ENCODE results near the gene SYT2.

The SYT2 gene

DNA sequence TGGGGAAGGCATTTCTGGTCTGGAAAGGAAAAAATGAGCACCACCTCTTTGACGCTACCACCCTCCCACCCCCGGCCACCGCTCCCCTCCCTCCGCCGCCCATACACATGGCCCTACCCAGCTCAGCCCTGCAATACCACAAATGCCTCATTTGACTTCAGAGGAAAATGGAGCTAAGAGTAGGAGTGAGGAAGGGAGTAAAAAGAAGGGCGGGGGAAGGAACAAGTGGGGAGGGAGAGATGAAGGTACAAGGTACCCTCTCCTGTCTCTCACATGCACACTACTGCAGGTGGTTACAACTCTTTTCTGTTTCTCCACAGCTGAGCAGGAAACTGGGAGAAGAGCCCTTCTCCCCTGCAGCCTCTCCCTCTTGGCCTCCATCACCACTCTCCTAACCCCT lies 7.1 kb downstream of the SYT2 start:
- no peak for DNase-seq

DNA sequence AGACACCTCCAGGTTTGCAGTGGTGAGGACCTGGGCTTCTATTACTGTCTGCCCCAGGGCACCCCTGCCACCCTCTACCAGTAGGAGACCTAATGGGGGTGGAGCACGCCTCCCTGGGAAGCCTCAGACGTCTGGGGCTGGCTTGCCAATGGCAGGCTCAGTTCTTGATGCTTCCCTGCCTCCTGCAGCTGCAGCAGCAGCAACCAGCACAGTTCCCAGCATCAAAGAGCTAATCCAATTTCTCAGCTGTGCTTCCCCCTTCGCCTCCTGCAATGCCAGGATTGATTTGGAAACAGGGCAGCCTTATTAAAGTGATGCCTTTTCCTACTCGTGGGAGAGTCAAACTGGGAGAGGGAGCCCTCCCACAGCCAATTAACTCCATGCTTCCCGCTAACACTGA lies 8.2 kb downstream of the SYT2 start:
- DNase-seq = no peak

DNA sequence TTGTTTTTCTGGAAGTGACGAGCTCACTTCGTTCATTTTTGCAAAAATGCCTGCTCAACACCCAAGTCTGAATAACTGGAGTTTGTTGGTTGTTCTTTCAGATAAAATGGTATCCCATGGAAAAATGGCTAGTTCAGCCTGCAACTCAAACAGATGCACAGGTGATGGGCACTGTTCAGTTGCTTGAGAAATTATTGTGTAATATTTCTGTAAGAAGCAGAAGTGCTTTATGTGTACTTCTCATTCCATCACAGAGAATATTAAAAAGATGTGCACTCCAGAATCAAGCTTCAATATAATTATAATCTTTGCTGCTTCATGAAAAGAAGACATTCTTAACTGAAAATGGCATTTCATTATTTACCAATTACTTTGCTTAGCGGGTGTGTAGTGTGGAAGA lies 9.1 kb downstream of the SYT2 start:
- DNase-seq = no peak

DNA sequence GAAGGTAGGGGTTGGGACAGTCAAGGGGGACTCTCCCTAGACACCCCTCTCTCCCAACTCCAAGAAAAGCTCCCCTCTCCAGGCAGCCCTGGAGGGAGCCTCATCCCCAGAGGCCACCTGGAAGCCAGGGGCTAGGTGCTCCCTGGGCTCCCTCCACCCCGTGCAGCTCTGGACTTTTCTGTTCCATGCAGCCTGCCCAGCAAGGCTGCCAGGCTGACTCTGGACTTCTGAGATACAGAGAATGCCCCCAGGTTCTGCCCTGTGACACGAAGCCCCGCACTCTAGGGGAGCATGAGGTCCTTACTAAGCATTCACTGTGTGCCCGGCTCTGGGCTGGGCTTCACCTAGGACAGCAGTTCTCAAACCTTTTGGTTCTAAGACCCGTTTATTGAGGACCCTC lies 10.2 kb downstream of the SYT2 start:
- DNase-seq = no peak

DNA sequence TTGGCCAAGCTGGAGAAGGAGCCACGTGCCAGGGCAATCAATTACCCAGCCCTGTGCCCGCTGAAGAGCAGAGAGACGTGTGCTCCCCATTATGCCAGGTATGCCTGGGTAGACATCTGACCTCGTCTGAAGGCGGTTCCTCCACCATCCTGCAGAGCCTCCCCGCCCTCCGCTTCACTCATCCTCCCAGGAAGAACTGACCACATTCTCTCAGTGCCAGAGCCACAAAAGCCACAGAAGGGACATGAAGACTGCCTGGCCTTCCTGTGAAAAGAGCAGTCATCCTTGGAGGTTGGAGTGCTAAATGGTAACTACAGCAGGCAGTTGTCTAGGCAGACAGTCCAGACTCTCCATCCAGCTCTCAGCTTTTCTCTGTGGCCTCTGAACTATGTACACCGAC lies 12.0 kb downstream of the SYT2 start:
- peak; percentile 46 for DNase-seq

DNA sequence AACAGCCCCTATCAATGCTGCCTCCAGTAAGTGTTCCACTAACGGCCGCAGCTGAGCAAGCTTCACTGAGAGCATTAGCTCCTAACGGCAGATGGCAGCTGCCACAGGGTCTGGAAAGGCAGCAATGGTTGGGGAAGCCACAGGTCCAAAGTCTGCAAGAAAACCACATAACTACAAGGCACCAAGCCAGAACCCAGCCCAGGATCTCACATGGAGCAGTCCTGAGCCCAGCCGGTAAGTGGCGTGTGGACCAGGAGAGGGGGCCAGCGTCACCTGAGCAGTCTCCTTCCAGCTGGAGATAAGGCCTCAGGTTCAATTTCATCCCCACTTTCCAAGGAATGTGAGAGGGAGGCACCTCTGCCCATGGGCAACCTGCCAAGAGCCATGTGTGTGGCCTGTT lies 13.2 kb downstream of the SYT2 start:
- no peak for DNase-seq

DNA sequence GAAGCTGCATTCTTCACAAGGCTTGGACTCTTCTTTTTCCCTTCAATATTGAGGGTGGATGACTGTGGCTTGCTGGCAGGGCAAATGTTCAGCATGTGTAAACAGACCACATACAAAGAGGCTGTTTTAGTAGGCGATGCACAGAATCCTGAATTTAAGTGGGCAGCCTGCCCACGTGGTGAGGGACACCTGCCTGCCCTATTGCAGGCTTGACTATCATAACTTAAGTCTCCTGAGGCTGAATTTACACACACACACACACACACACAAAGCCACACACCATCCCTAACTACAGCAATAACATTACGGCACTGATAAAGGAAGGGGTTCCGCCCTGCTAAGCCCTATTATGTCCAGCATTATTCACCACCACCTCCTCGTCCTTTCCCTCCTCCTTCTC lies 15.9 kb downstream of the SYT2 start:
- DNase-seq = no peak

DNA sequence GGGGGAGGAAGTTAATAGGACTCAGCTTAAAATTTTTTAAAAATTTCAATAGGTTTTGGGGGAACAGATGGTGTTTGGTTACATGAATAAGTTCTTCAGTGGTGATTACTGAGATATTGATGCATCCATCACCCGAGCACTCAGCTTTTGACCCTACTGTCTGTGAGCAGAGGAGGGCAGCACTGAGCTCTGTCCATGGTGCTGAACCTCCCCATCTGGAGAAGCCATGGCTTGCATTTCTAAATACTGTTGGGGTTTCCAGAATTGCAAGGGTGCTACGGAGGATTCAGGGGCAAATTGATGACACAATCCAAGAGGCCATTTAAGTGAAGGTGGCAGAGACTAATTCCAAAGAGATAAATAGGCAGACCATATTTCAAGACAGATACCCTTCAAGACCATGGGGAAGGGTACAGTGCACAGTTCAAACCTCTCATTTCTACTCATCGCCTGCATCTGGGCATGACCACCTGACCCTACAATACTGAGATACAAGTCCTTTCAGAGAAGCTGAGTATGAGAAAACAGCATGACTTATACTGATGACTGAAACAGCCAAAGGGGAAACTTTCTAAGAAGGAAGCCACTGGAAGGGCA lies 17.2 kb downstream of the SYT2 start:
- DNase-seq = peak; percentile 73

DNA sequence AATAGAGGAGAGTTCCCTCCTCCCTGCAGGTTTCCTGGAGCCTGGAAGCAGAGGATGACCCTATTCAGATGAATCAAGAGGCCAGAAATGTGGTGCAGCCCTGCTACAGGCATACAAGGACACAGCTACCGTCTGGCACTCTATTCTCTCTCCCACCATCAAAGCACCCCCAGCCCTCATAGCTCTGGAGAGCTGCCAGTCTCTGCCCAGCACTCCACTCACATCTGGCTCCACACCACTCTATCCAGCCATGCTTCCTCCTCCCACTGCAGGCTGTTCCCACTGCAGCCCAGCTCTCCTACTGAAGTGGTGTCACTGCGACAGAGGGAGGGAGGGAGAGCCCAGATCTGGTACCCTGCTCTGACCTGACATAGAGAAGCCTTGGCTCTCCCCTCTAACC lies 18.4 kb downstream of the SYT2 start:
- DNase-seq = no peak

DNA sequence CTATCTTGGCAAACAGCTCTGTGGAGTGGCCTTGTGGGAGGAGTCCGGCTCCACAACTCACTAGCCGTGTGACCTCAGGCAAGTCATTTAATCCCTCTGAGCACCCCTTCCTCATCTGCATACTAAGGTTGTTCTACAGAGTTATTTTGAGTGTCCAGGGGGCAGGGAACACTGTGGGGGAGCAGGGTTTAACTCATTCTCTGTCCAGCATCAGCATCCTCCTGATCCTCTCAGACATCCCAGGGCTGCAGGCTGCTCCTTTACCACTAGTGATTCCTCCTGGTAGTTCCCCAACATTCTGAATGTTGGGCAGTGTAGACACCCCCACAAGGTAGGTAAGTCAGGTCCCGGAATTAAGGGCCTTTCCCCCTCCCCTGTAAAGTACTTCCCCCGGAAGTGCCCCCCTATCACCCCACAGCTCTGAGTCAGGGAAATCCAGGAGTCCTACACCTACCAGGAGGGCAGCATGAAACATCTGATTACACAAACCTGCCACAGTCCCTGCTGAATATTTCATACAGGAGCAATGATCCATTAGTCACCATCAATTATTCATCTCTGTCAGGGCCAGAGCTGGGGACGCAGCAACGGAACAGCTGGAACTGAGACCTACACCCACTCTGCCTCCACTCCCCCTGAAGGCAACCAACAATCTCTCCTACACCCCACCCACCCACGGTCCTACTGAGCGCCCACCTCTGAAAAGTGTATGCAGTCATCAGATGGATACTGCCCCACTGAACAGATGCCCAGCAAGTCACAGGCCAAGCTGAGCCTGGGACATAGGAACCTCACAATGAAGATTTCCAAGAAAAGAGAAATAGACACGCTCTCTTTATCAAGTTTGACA lies 20.5 kb downstream of the SYT2 start:
- no peak for DNase-seq

DNA sequence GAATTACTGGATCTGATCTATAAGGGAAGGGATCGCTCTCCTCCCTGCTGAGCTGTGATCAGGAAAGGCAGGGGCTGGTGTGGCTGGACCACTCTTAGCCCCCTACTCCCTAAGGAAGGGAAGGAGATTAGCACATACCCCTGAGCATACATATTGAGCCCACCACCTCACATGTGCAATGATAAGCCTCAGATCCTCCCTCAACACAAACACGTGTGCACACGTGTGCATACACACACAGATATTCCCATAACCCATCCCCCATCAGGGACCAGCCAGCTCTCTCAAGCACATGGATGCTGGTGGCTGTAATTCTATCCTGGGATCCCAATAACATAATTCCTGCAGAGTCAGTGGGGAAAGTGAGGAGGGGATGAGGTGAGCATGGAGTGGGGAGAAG lies 21.2 kb downstream of the SYT2 start:
- no peak for DNase-seq

DNA sequence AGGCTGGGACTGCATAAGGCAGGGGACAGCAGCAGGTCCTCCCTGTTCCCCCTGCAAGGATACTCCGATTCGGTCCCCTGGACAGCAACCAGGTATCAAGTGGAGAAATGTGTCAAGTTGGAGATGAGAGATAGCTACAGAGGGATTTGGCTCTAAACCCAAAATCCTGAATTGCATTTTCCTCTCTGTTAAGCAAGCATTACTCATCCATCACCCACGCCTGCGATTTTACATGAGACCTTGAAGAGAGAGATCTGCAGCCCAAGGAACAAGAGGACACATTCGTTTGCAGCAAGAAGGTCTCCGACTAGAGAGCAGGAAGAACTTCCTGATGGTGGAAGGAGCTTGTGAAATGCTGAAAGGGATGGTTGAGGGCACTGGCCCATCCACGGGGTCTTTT lies 21.9 kb downstream of the SYT2 start:
- DNase-seq = no peak

DNA sequence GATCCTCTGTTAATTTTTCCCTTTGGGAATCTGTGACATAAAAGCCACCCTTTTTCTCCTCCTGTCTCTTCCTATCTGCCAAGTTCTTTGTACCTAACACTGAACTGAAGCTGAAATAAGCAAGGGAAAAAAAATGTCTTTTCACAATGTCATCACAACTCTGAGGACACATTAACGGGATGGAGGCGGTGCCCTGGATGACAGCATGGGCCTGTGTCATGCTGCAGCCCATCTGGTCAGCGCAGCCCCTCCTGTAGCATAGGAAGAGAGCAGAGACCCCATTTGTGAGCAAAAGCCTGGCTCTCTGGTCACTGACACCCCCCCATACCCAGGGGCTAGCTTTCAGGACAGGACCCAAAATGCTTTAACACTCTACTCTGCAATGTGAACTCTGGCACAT lies 22.5 kb downstream of the SYT2 start:
- DNase-seq = no peak

DNA sequence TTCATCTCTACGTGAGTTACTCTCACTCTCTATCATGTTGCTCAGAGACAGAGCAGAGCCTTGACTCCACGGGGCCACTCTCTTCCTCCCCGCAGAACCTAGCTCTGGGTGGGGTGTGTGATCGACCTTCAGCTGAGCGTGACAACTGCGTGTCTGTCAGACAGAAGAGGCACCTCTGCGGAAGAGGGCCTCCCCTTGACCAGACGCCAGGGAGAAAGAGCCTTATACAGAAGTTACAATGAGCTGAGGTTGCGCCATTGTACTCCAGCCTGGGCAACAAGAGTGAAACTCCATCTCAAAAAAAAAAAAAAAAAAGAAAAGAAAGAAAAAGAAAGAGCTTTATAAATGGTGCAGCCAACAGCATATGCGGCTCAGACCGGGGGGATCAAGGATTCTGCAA lies 22.9 kb downstream of the SYT2 start:
- no peak for DNase-seq

DNA sequence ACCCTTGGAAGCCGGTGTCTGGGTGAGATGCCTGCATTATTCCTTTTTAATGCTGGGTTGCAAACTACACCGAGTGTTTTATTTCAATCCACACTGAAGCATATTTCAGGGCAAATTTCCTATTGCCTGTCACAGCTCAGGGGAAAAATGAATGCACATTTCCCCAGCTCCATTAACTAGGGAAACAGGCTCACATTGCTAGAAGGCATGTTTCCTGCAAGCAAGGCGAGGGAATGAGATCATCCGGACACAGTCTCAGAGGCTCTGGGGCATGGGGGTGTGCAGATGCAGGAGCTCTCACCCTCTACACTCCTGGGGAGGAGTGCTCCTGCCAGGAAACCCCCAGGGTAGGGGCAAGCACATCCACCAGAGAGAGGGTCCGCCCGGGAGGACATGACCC lies 24.6 kb downstream of the SYT2 start:
- no peak for DNase-seq

DNA sequence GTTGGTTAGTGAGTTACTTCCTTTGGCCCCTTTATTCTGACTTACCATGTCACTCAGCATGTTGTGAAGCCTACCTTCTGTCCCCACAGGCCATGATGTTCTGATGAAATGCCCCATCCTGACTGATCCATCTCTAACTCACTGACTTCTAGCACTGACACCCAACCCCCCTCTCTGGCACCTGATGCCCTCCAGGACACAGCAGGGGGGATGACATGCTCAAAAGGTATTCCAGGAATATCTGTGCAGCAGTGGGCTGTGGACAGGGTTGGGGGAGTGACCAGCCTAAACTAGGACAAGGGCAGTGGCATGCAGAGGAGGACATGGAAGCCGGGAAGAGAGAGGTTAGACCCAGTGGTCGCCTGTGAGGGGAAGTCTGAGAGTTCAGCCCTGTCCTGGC lies 25.5 kb downstream of the SYT2 start:
- no peak for DNase-seq

DNA sequence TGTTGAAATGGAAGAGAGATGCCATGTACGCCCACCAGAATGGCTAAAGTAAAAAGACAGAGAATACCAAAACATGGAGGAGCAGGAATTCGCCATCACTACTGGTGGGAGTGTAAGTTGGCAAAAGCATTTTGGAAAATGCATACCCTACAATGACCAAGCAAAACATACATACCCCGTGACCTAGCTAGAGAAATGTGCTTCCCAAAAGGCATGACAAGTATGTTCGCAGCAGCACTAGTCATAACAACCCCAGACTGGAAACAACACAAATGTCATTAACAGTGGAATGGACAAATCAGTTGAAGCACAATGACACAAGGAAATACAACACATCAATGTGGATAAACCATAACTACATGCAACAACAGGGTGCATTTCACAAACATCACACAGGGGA lies 27.2 kb downstream of the SYT2 start:
- no peak for DNase-seq

DNA sequence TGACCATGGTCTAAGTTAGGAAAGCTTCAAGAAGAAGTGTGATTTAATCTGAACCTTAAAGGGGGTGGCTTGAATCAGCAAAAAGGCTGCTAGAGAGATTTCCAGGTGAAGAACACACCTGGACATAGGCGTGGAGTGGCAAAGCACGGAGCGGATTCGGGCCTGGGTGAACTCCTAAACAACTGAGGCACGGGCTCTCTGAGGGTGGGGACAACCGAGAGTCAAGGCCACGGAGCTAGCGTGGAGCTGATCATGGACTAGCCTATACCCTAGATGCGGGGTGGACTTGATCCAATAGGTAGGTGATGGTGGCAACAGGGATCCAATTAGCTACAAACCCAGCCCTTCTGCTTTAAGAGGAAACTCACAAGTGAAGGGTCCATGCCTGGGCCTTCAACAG lies 27.8 kb downstream of the SYT2 start:
- no peak for DNase-seq

DNA sequence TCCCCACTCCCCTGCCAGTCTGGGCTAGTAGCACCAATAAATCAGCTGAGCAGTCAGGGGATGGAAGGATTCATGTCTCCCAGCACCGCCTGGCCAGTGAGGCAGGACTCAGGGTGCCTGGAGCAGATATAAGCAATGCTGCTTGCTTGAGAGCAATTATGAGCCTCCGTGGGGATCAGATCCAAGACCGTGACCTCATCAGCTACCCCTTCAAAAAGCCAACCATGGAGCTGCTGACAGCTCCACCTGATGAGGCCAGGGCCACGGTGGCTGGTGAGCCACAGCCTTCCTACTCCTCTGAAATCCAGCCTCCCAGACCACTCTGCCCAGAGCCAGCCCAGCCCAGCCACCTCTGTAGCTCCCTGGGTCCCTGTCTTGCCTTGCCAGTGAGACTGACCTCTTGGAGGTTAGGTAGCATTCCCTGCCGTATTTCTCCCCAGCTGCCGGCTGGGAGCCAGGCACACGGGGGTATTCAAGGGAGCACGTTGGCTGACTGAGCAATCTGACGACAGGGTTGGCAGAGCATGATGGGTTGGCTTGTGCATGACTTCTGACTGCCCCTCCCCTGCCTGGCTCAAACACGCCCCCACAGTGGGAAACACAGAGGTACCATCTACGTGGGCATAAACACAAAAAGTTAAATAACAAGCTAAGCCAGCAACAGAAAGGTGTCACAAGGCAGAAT lies 28.4 kb downstream of the SYT2 start:
- no peak for DNase-seq

DNA sequence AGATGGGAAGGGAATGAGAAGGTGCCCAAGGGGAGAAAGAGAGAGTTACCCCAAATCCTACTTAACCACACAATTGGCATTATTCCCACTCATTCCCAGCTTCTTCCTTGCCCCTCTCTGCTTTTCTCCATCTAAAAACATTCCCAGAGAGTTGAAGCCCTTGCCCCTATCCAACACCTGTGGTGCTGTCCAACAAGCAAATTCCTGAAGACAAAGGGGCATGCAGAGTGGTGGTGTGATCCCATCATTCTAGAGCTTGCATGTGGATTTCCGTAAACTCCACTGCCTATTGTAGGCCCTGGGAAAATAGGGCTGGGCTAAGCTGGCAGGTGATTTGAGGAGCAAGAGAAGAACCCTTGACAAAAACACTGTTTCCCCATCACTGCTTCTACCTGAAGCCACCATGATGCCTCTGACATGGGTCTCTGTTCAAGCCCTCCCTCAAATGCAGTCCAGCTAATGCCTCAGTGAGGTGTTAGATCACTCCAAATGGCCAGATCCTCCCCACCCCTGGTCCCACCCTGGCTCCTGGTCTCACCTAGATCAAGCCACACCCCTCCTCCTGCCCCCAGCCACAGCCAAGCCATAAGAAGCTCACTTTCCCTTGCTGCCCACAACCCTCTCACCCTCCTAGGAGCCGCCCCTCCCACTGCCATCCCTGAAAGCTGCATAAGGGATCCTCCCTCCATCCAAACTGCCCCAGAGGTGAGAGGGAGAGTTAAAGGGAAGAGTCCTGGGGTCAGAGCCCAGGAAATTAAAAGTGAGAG lies 29.5 kb downstream of the SYT2 start:
- no peak for DNase-seq

DNA sequence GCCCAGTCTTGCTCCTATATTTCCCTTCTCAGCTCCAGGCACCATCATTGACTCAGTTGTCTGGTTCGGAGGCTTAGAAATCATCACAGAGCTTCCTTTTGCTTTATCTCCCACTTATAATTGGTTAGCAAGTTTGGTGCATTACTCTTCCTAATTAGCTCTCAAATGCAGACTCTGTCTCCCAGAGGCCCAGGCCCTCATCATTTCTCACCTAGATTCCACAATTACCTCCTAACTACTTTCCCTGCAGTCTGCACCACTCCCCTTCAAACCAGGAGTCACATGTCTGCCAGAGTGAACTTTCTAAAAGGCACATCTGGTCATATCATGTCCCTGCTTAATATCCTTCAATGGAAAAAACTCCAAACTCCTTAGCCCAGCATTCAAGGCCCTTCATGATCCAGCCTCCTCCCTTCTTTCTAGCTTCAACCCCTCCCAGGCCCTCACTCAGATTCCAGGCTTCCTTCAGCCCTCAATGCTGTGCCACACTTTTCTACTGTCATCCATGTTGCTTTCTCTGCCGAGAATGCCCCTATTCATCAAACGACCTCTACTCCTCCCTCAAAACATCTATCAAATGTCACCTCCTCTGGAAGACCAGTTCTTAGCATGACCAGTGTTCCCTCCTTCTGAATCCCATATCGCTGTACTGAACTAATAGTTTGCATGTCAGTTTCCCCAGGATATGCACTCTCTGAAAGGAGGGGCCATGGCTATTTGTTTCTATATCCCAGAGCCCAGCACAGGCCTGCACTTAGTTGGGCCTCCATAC lies 30.7 kb downstream of the SYT2 start:
- no peak for DNase-seq

DNA sequence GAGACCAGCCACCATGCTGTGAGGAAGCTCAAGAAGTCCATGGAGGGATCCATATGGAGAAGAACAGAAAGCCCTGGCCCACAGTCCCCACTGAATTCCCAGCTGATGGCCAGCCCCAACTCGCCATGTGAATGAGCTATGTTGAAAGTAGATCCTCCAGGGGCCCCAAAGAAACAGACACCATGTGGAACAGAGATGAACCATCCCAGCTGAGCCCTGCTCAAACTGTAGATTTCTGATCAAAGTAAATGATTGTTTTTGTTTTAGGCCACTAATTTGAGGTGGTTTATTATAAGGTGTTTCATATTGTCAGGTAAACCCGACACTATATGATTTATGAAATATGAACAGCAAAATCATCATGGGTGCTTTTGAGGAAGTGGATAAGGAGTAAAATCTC lies 32.8 kb downstream of the SYT2 start:
- DNase-seq = no peak

DNA sequence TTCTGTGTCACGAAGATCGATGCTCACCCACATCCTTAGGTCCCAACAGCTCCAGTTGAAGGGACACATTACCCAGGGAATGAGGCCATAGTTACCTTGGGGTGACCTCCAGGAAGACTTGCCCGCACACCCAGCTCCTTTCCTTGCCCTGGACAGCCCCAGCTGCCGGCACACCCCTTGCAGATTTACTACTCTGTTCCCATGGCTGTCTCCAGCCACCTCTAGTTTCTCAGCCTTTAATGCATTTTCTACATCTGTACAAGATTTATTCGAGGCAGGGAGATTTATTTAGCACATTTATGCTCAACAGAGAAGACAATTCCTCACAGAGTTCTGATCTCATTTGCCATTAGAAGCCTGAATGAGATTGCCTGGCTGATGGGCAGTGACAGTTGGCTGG lies 36.7 kb downstream of the SYT2 start:
- no peak for DNase-seq
